Colonic mucosa (tissue), 4 donors: Measurements from ENCODE around the gene TTC21A. TPM values are rescaled to one million over a fixed set of nuclear protein-coding genes. Genes with fewer than 3 reads are reported as not detected.

ENCODE experiments used
- DNase-seq: peaks from one replicate; pipeline ENCODE4 v3.0.0-alpha.2; 2020
- H3K27ac ChIP-seq: fragments of 200-600 bp; one replicate; pipeline ENCODE4 v1.8.0; 2021
- H3K27me3 ChIP-seq: fragments of 200-600 bp; one replicate; pipeline ENCODE4 v1.8.0; 2021
- H3K36me3 ChIP-seq: fragments of 200-600 bp; one replicate; pipeline ENCODE4 v1.8.0; 2021
- H3K4me1 ChIP-seq: fragments of 200-600 bp; one replicate; pipeline ENCODE4 v1.8.0; 2021; ENCODE audit warnings: mild to moderate bottlenecking
- H3K4me3 ChIP-seq: fragments of 200-600 bp; one replicate; pipeline ENCODE4 v1.8.0; 2021
- H3K9ac ChIP-seq, 2 donors: one replicate each; pipeline ENCODE4 v1.7.0; 2013; ENCODE audit warnings: control low read depth in 2 of 2, low read depth in 2 of 2, low read length in 2 of 2
- H3K9me3 ChIP-seq: fragments of 200-600 bp; one replicate; pipeline ENCODE4 v1.8.0; 2021
- intact Hi-C: fragments of 100-400 bp; cut with DNase I; formaldehyde crosslinking; loops from one replicate; pipeline ENCODE4 v1.14.1; 2022
- total RNA-seq, 2 donors: library from RNA; stranded (reverse); fragmentation: NEBNext Ultra II Directional in 1 of 2; extraction: Animal tissue kit (Norgen Biotek cat#: 25700) in 1 of 2; gene quantifications; one replicate each; pipeline ENCODE4 v1.2.1, GENCODE V29; 2021
- TF ChIP-seq, protein P1 (sequence below): fragments of 200-600 bp; IDR thresholded peaks from one replicate; pipeline ENCODE4 v1.8.0; 2022; ENCODE audit warnings: antibody characterized with exemption, mild to moderate bottlenecking
- donor health status: healthy.
- donor health status: DM: no; HTN: no; CAD: no.
- donor health status: DM: no; HTN: no; CAD: no.

Gene TTC21A
- total RNA-seq, 2 donors from 2014 or later, result 2.8 to 6.1 TPM

GRCh38 chr3:39094851-39095677 lies 12.4 kb upstream of the TTC21A start:
- H3K27me3 ChIP-seq, result no peaks in the 10 kb centered on the region
- H3K4me3 ChIP-seq, result no peak overlapping the region
- TF ChIP-seq, protein P1, sequence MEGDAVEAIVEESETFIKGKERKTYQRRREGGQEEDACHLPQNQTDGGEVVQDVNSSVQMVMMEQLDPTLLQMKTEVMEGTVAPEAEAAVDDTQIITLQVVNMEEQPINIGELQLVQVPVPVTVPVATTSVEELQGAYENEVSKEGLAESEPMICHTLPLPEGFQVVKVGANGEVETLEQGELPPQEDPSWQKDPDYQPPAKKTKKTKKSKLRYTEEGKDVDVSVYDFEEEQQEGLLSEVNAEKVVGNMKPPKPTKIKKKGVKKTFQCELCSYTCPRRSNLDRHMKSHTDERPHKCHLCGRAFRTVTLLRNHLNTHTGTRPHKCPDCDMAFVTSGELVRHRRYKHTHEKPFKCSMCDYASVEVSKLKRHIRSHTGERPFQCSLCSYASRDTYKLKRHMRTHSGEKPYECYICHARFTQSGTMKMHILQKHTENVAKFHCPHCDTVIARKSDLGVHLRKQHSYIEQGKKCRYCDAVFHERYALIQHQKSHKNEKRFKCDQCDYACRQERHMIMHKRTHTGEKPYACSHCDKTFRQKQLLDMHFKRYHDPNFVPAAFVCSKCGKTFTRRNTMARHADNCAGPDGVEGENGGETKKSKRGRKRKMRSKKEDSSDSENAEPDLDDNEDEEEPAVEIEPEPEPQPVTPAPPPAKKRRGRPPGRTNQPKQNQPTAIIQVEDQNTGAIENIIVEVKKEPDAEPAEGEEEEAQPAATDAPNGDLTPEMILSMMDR, result no peak
- H3K9me3 ChIP-seq, result no peaks in the 10 kb centered on the region
- H3K9ac ChIP-seq, result no peak overlapping the region
- no peak overlapping the region for H3K27ac ChIP-seq
- H3K4me1 ChIP-seq, result no peaks in the 10 kb centered on the region
- peaks cover 17% of the 10 kb centered on the region for H3K36me3 ChIP-seq
- DNase-seq, result no peak
- intact Hi-C loops, result no loop called here

DNA sequence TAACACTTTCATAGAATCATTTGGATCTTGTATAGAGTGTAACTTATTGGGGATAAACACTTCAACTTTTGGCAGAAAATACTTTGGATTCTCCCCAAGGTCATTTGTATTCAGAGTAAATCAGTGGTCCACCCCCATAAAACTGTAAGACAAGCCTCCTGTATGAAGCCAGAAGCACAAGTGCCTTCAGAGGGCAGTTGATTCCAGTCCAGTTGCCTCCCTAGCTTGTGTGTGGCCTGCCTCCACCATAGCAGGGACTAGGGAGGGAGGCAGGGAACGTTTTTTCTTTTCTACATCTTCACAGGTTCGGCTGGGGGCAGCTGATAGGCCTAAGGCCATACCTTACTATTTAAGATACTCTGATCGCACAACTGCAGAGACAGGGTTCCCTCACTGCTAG lies 11.7 kb upstream of the TTC21A start:
- no peaks in the 10 kb centered on the region for H3K9me3 ChIP-seq
- peaks cover 17% of the 10 kb centered on the region for H3K36me3 ChIP-seq
- H3K27me3 ChIP-seq, result no peaks in the 10 kb centered on the region
- no peak overlapping the region for H3K4me3 ChIP-seq
- no peak overlapping the region for H3K27ac ChIP-seq
- H3K4me1 ChIP-seq, result no peaks in the 10 kb centered on the region
- intact Hi-C loops, result no loop called here
- no peak overlapping the region for H3K9ac ChIP-seq
- no peak for DNase-seq
- TF ChIP-seq, protein P1, result no peak

DNA sequence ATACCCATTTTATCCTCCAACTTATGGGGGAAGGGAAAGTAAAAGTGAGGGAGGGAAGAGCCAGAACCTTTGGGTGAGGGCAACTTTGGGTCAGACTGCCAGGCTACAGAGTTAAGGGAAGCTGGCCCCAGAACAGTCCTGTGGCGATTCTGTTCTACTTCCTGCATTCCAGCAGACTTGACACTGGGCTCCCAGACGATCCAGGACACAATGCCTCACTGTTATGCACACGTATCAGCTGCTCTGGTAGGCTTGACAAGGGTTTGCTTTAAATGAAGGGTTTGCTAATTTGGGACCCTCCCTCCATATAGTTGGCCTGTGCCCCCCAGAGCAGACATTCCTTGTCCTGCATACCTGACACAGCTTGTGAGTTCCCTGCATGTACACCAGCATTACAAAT lies 10.7 kb upstream of the TTC21A start:
- peaks cover 17% of the 10 kb centered on the region for H3K36me3 ChIP-seq
- H3K9ac ChIP-seq, result no peak overlapping the region
- H3K27ac ChIP-seq, result no peak overlapping the region
- TF ChIP-seq, protein P1, result no peak
- H3K27me3 ChIP-seq, result no peaks in the 10 kb centered on the region
- intact Hi-C loops, result no loop called here
- DNase-seq, result no peak
- H3K4me3 ChIP-seq, result no peak overlapping the region
- no peaks in the 10 kb centered on the region for H3K9me3 ChIP-seq
- no peaks in the 10 kb centered on the region for H3K4me1 ChIP-seq

GRCh38 chr3:39097716-39098472 lies 9.6 kb upstream of the TTC21A start:
- H3K9me3 ChIP-seq, result no peaks in the 10 kb centered on the region
- no peak overlapping the region for H3K9ac ChIP-seq
- H3K4me3 ChIP-seq, result no peak overlapping the region
- no peak overlapping the region for H3K27ac ChIP-seq
- DNase-seq, result no peak
- H3K27me3 ChIP-seq, result no peaks in the 10 kb centered on the region
- H3K4me1 ChIP-seq, result no peaks in the 10 kb centered on the region
- TF ChIP-seq, protein P1, result no peak
- peaks cover 17% of the 10 kb centered on the region for H3K36me3 ChIP-seq
- intact Hi-C loops, result no loop called here

DNA sequence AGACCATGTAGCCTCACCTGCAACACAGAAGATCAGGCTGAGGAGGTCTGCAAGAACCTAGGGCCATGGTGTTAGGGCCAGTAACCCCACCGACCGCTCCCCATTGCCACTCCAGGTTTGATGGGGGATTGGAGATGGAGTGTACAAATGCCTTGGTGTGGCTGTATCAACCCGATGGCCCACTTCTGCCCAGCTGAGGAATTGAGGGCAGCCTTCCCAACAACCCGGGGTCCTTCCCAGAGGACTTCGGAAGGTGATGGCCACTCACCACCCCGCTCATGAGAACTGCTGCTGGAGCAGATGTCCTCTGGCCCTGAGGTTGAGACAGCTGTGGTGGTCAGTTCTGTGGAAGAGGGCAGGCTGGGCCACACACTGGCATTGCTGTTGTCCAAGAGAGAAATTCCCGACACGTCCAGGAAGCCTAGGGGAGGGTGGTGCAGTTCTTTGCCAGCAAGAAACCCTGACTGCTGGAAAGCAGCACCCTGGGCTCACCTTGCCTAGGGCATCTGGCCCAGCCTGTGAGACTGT lies 8.9 kb upstream of the TTC21A start:
- H3K27ac ChIP-seq, result no peak overlapping the region
- intact Hi-C loops, result no loop called here
- no peaks in the 10 kb centered on the region for H3K4me1 ChIP-seq
- H3K4me3 ChIP-seq, result no peak overlapping the region
- no peaks in the 10 kb centered on the region for H3K9me3 ChIP-seq
- no peaks in the 10 kb centered on the region for H3K27me3 ChIP-seq
- H3K9ac ChIP-seq, result no peak overlapping the region
- peaks cover 17% of the 10 kb centered on the region for H3K36me3 ChIP-seq
- TF ChIP-seq, protein P1, result no peak
- no peak for DNase-seq
